Adipose tissue (tissue), 3 donors: ENCODE data around the gene MYCBP2. TPM values are rescaled to one million over a fixed set of nuclear protein-coding genes. Genes with fewer than 3 reads are reported as not detected.
"Not testable (repeated sequence)": the region's sequence is repeated elsewhere in the genome, so short reads cannot be mapped to it uniquely, and the experiment has no call there.

ENCODE experiments used
- H3K27ac ChIP-seq: one replicate; pipeline ENCODE4 v1.5.1; 2013; ENCODE audit warnings: low read depth, low read length
- WGBS, 3 donors: extraction: QIAGEN DNeasy Blood & Tissue Kit; methylation state at CpG; one replicate each; pipeline ENCODE4 v1.1.7; 2013; 5-methylcytosine and 5-hydroxymethylcytosine counted together
- polyA plus RNA-seq, 3 donors: library from polyadenylated mRNA; stranded (reverse); fragments of 200-250 nt; gene quantifications; one replicate each; pipeline ENCODE4 v1.2.3, GENCODE V29; 2013
- donor health status: healthy with polysubstance abuse.
- donor health status: Bipolar disorder and iron deficiency.
- donor health status: healthy.

MYCBP2 gene
- polyA plus RNA-seq, 3 donors = 23.4 to 130 (median 56.5) TPM

GRCh38 chr13:77312311-77312710 lies 14.6 kb downstream of the MYCBP2 start:
- no peak overlapping the region for H3K27ac ChIP-seq
- 56 to 77% (median 60%) methylated on average over 1 of the region's 1 CpG for WGBS, 3 donors

DNA sequence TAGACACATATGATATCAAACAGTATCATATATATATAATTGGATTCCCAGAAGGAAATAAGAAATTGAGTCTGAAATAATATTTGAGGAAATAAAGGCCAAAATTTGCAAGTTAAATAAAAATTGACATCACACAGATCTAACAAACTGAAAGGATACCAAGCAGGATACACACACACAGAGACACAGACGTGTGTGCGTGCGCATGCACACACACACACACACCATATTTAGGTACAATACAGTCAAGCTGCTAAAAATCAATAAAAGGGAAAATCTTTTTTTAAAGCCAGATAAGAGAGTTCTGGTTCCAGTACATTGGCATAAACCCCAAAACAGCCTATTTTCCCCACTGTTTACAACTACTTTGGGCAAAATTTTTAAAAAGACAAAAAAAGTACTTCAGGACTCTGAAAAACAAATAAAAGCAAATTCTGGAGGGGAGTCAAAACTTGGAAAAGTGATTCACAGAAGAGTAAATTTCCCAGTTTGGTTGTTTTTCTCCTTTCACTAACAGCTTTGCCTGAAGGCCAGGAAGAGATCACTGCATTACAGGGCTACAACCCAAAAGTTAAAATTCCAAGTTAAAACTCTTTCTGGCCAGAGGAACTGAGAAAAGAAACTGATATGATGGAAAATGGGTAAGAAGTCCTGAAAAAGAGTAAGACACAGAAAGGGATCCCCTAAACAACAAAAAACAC lies 16.2 kb downstream of the MYCBP2 start:
- 24 to 78% (median 61%) methylated on average over 3 of the region's 3 CpGs for WGBS, 3 donors
- no peak overlapping the region for H3K27ac ChIP-seq

DNA sequence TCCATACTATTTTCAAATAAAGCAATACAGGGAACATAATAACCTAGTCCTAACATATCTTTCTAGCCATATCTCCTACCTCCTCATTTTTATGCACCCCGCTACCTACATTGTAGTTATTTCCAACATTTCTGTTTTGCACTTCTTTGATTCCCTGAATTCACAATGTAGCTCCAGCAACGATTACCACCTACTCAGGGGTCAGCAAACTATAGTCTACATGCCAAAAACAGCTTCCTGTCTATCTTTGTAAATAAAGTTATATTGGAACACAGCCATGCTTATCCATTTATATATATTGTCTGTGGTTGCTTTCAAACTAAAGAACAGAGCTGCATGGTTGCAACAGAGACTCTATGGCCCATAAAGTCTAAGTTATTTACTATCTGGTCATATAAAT lies 16.7 kb downstream of the MYCBP2 start:
- H3K27ac ChIP-seq = no peak overlapping the region
- 67 to 76% (median 70%) methylated on average over 2 of the region's 2 CpGs for WGBS, 3 donors

DNA sequence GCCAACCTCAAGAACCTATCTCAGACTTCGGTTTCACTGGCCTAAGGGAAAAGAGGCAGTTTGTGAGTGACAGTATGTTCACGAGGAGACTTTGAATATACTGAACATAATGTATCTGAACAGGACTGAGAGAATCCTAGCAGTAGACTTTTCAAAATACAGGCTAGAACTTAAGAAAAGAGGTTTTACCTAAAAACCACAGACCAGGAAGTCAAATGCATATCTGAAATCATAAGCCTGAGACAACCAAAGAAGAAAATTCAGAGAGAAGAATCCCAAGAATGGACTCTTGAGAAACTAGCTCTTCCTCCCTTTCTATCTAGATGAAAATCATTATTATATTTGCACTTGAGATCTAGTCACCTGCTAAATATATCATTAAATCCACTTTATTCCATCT lies 17.6 kb downstream of the MYCBP2 start:
- H3K27ac ChIP-seq = no peak overlapping the region
- 88 to 89% (median 89%) methylated on average over 2 of the region's 2 CpGs for WGBS, 3 donors

- H3K27ac ChIP-seq = no peak overlapping the region
Measured at GRCh38 chr13:77306458-77306857, 20.4 kb downstream of the MYCBP2 start.

GRCh38 chr13:77305266-77305665 lies 21.6 kb downstream of the MYCBP2 start:
- H3K27ac ChIP-seq = no peak overlapping the region

GRCh38 chr13:77300176-77301037 lies 26.5 kb downstream of the MYCBP2 start:
- 40 to 60% (median 53%) methylated on average over 5 of the region's 5 CpGs for WGBS, 3 donors
- H3K27ac ChIP-seq = no peak overlapping the region

DNA sequence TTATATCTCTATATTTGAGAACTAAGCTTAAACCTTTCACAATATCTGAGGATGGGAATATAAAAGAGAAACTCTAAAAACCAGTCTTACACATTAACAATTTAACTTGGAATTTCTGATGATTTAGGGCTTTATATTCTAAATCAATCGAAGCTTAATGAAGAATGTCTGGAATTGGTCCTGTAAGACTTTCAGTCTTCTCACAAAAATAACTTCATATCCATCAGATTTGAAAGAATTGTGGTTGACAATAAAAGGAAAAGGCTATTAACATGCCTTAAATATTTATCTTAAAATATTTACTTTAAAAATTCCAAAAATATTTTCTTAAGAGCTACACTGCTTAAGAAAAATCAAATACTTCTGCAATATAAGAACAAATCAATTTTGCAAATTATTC lies 27.3 kb downstream of the MYCBP2 start:
- whole genome bisulfite sequencing, 3 donors = 45 to 66% (median 59%) methylated on average over 1 of the region's 1 CpG
- H3K27ac ChIP-seq = no peak overlapping the region

- no peak overlapping the region for H3K27ac ChIP-seq
- whole genome bisulfite sequencing, 3 donors = 56 to 89% (median 71%) methylated on average over 3 of the region's 3 CpGs
Measured at GRCh38 chr13:77298426-77298825, 28.5 kb downstream of the MYCBP2 start.

GRCh38 chr13:77291774-77292173 lies 35.1 kb downstream of the MYCBP2 start:
- WGBS, 3 donors = 69 to 89% (median 72%) methylated on average over 4 of the region's 4 CpGs
- no peak overlapping the region for H3K27ac ChIP-seq

DNA sequence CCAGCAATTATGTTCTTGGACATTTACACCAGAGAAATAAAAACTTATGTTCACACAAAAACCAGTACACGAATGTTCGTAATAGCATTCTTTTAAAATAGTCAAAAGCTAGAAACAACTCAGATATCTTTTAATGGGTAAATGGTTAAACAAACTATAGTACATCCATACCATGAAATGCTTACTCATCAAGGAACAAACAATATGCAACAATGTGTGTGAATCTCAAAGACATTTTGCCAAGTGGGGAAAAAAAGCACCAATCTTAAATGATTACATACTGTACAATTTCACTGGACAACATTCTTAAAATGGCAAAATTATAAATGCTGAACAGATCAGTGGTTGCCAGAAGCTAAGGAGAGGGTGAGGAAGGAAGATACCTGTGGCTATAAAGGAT lies 36.6 kb downstream of the MYCBP2 start:
- H3K27ac ChIP-seq = no peak overlapping the region
- 98 to 100% (median 100%) methylated on average over 2 of the region's 2 CpGs for WGBS, 3 donors

DNA sequence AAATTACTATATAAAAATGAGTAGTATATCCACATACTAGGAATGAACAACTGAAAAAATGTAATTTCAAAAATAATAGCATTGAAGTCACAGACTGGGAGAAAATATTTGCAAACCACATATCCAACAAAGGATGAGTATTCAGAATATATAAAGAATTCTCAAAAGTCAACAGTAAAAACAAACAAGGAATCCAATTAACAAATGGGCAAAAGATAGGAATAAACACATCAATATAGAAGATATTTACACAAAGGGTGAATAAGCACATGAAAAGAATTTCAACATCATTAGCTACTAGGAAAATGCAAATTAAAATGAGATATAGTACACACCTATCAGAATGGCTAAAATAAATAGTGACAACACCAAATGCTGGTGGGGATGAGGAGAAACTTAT lies 37.0 kb downstream of the MYCBP2 start:
- H3K27ac ChIP-seq = no peak overlapping the region

GRCh38 chr13:77285632-77286031 lies 41.3 kb downstream of the MYCBP2 start:
- not testable (repeated sequence) for H3K27ac ChIP-seq
- 90 to 93% (median 93%) methylated on average over 3 of the region's 3 CpGs for WGBS, 3 donors

- H3K27ac ChIP-seq = no peak overlapping the region
- 87 to 98% (median 91%) methylated on average over 1 of the region's 1 CpG for WGBS, 3 donors
Measured at GRCh38 chr13:77285098-77285497, 41.8 kb downstream of the MYCBP2 start.

DNA sequence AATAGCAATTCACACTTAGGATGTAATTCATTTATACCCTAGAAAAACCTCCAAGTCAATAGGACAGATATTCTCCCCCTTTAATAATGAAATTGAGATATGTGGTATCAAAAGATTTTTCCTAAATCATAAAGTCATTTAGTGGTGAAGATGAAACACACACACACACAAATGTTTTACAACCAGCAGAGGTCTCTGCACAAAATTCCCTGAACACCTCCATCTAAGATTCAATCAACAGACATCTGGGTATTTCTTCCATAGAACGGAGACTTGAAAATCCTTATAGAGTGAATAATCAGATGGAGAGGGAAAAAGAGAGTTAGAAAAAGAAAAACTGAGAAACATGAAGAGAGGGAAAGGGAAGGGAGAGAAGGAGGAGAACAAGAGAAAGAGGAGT lies 52.8 kb downstream of the MYCBP2 start:
- 94 to 96% (median 95%) methylated on average over 1 of the region's 1 CpG for WGBS, 3 donors
- H3K27ac ChIP-seq = no peak overlapping the region

DNA sequence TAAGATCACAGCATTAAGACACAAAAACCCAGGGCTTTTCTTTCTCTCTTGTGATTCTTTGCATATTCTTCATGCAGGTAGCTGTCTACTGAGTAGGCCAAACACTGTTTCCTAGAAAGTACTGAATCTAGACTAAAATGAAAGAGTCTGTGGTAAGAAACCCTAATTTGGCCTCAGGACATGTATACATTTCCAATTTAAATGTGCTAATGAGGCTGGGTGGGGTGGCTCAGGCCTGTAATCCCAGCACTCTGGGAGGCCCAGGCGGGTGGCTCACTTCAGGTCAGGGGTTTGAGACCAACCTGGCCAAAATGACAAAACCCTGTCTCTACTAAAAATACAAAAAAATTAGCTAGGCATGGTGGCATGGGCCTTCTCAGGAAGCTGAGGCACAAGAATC lies 57.8 kb downstream of the MYCBP2 start:
- H3K27ac ChIP-seq = no peak overlapping the region
- WGBS, 3 donors = 95 to 97% (median 96%) methylated on average over 1 of the region's 1 CpG

DNA sequence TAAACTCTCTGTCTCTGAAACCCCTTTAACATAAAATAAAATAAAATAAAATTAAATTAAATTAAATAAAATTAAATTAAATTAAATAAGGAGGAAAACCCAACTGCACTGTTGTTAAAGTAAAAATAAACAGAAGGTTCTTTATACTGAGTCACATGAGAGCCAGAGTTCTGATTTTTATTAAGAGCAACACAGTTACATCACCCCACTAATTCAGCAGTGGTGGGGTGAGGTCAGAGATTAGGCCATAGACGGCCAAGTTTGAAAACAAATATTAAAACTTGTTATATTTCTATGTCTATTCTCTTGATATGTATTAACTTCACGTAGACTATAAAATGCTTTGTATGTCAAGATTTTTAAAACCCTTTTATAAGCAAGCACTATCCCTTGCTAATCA lies 59.5 kb downstream of the MYCBP2 start:
- H3K27ac ChIP-seq = no peak overlapping the region
- 55 to 70% (median 67%) methylated on average over 2 of the region's 2 CpGs for WGBS, 3 donors

DNA sequence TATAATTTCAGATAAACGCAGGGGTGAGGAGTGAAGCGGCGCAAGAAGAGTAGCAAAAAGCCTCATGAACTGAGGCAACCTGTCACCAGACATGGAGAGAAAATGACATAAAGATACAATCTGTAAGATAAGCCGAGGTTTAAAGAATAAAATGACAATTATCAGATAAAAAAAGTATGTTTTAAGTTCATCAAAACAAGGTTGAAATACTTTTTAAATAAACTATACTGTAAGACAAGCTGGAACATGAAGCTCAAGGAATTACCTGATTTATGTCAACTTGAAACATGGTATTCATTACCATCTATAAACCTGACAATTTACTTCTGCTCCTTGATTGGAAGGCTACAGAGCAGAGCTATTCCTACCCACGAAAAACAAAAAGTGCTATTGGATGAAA lies 61.6 kb downstream of the MYCBP2 start:
- WGBS, 3 donors = 91 to 95% (median 92%) methylated on average over 5 of the region's 5 CpGs

GRCh38 chr13:77262198-77262597 lies 64.7 kb downstream of the MYCBP2 start:
- 96 to 97% (median 97%) methylated on average over 2 of the region's 2 CpGs for WGBS, 3 donors
- H3K27ac ChIP-seq = no peak overlapping the region

More for the DNA sequence above, 61.6 kb downstream of the MYCBP2 start:
- no peak overlapping the region for H3K27ac ChIP-seq

- no peak overlapping the region for H3K27ac ChIP-seq
- 68 to 82% (median 68%) methylated on average over 3 of the region's 3 CpGs for WGBS, 3 donors
Measured at GRCh38 chr13:77250975-77251374, 75.9 kb downstream of the MYCBP2 start.
